GM10266 (cell line): Measurements from ENCODE around the gene UQCRC1.

Experiments used
- DNase-seq: peaks from one replicate; pipeline ENCODE4 v3.0.0; 2012; ENCODE audit errors: extremely low spot score
- CTCF ChIP-seq: IDR thresholded peaks from 2 replicates; pipeline ENCODE4 v1.5.1; 2012; ENCODE audit warnings: mild to moderate bottlenecking, low read depth; ENCODE audit not compliant: control insufficient read depth, insufficient read depth; ENCODE audit errors: missing control alignments

Gene UQCRC1

GRCh38 chr3:48598323-48599076 lies 10.9 kb downstream of the UQCRC1 start:
- TF ChIP-seq CTCF = no peak

GRCh38 chr3:48597408-48597800 lies 12.0 kb downstream of the UQCRC1 start:
- DNase-seq = no peak
- TF ChIP-seq CTCF = no peak

More at GRCh38 chr3:48598323-48599076, 10.9 kb downstream of the UQCRC1 start:
- DNase-seq = no peak

GRCh38 chr3:48596676-48597407 lies 12.6 kb downstream of the UQCRC1 start:
- no peak for DNase-seq
- TF ChIP-seq CTCF = no peak

DNA sequence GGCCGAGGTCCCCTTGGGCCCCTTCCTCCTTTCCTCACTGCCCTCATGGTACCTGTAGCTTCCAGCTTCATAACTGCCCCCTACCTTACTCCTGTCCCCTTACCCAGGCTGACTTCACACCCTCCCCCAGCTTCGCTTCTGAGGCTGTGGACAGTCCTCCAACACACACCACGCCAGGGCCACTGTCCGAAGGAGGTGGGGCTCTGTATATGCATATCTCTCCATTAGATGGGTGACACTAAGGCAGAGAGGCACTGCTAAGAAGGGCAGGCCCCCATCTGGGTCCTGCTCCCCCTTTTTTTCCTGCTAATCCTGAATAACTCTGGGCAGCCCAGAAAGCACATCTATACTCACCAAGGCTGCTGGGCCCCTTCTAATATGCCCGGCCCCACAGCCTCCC lies 13.3 kb downstream of the UQCRC1 start:
- DNase-seq = no peak

GRCh38 chr3:48595526-48596121 lies 13.8 kb downstream of the UQCRC1 start:
- DNase-seq = no peak
- TF ChIP-seq CTCF = no peak

More for the DNA sequence above, 13.3 kb downstream of the UQCRC1 start:
- no peak for TF ChIP-seq CTCF

DNA sequence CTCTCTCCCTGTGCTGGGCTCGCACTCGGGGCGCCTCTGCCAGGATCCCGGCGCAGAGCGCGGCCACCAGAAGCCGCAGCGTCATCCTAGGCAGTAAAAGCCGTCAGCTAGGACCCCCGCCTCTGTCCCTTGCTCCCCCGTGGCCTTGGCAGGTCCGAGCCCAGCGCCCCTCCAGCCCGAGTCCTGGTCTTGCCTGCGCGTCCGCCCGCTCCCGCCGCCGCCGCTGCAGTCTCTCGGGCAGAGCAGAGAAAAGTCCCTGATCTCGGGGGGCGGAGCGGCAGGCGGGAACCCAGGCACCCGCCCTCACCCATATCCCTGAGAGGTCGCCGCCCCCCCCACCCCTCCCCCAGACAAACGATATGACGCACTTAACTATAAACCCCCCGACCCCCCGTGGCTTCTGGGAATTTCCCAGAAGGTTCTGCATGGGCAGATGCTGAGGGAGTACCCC lies 14.3 kb downstream of the UQCRC1 start, which contains the start of gene COL7A1:
COL7A1 (minus strand) TSS at position 255 of the 451 bp plus-strand sequence; CDS start at position 85, 170 bp downstream.
- DNase-seq = peak; percentile 61
- TF ChIP-seq CTCF = no peak
